CD14-positive monocyte (primary cell): Measurements from ENCODE around the gene LGI2. TPM values are rescaled to one million over a fixed set of nuclear protein-coding genes. Genes with fewer than 3 reads are reported as not detected.

Source experiments
- DNase-seq, 3 donors: peaks; one replicate each; pipeline ENCODE4 v3.0.0-alpha.2; 2011 to 2022
- H2AFZ ChIP-seq: 2 replicates; pipeline ENCODE4 v1.6.0; 2012; ENCODE audit warnings: mild to moderate bottlenecking, low read depth, low read length, inconsistent platforms; ENCODE audit not compliant: insufficient read depth, poor library complexity, severe bottlenecking
- H3K27ac ChIP-seq, 2 donors: 1 replicate in 1 of 2; 2 replicates in 1 of 2; pipeline ENCODE4 v1.5.1; 2012 to 2013; ENCODE audit warnings: low read length in 2 of 2, control low read depth in 1 of 2, inconsistent platforms in 1 of 2, low read depth in 1 of 2, mild to moderate bottlenecking in 1 of 2
- H3K27me3 ChIP-seq, 2 donors: one replicate each; pipeline versions ENCODE4 v1.6.0 to v1.6.1; 2011 to 2013; ENCODE audit warnings: low read length in 2 of 2; ENCODE audit not compliant: control insufficient read depth in 2 of 2, insufficient read depth in 2 of 2
- H3K36me3 ChIP-seq, 2 donors: replicated peaks in 1 of 2; 1 replicate in 1 of 2; 2 replicates in 1 of 2; pipeline versions ENCODE4 v1.5.1 to v1.6.1; 2012 to 2013; ENCODE audit warnings: low read length in 2 of 2, control low read depth in 1 of 2, inconsistent platforms in 1 of 2, mild to moderate bottlenecking in 1 of 2; ENCODE audit not compliant: insufficient read depth in 2 of 2, control insufficient read depth in 1 of 2
- H3K4me1 ChIP-seq, 2 donors: 1 replicate in 1 of 2; 2 replicates in 1 of 2; pipeline versions ENCODE4 v1.5.1 to v1.6.1; 2012 to 2013; ENCODE audit warnings: low read length in 2 of 2, control low read depth in 1 of 2, inconsistent platforms in 1 of 2, mild to moderate bottlenecking in 1 of 2, moderate library complexity in 1 of 2; ENCODE audit not compliant: insufficient read depth in 2 of 2, control insufficient read depth in 1 of 2
- H3K4me2 ChIP-seq: replicated peaks from 2 replicates; pipeline ENCODE3; 2012; ENCODE audit warnings: low read length, moderate library complexity, mild to moderate bottlenecking; ENCODE audit not compliant: poor library complexity, severe bottlenecking; ENCODE audit errors: extremely low read depth
- H3K4me3 ChIP-seq, 3 experiments: fragments of 200-600 bp in 1 of 3; sonication (generic) in 1 of 3; replicated peaks in 1 of 3; 1 replicate in 2 of 3; 2 replicates in 1 of 3; pipeline ENCODE4 v1.5.1; 2011 to 2013; ENCODE audit warnings: low read length in 3 of 3, mild to moderate bottlenecking in 3 of 3, control low read depth in 2 of 3, low read depth in 2 of 3, inconsistent platforms in 1 of 3, moderate library complexity in 1 of 3
- H3K79me2 ChIP-seq: 2 replicates; pipeline ENCODE4 v1.6.0; 2012; ENCODE audit warnings: mild to moderate bottlenecking, control low read depth, inconsistent platforms, low read length, moderate library complexity; ENCODE audit not compliant: insufficient read depth
- H3K9ac ChIP-seq: 2 replicates; pipeline ENCODE4 v1.6.0; 2017; ENCODE audit warnings: low read length, mild to moderate bottlenecking; ENCODE audit not compliant: insufficient read depth, poor library complexity, severe bottlenecking
- H3K9me3 ChIP-seq, 2 donors: replicated peaks in 1 of 2; 1 replicate in 1 of 2; 2 replicates in 1 of 2; pipeline versions ENCODE4 v1.5.1 to v1.6.1; 2012 to 2013; ENCODE audit warnings: low read length in 2 of 2, control low read depth in 1 of 2; ENCODE audit not compliant: control insufficient read depth in 1 of 2, insufficient read depth in 1 of 2
- H4K20me1 ChIP-seq: 2 replicates; pipeline ENCODE4 v1.6.0; 2012; ENCODE audit warnings: mild to moderate bottlenecking, low read length, control low read depth, moderate library complexity; ENCODE audit not compliant: insufficient read depth
- H3K27ac Mint-ChIP-seq, 7 donors: one replicate each; pipeline ENCODE4 v1.8.0; 2020; ENCODE audit warnings: mild to moderate bottlenecking in 7 of 7, mixed read lengths in 7 of 7, moderate library complexity in 6 of 7, inconsistent platforms in 2 of 7
- H3K27me3 Mint-ChIP-seq, 3 donors: one replicate each; pipeline ENCODE4 v1.8.0; 2021 to 2022; ENCODE audit warnings: low read depth in 3 of 3, mild to moderate bottlenecking in 3 of 3, mixed read lengths in 3 of 3, moderate library complexity in 3 of 3, inconsistent platforms in 1 of 3
- H3K36me3 Mint-ChIP-seq, 2 donors: one replicate each; pipeline ENCODE4 v1.8.0; 2020; ENCODE audit warnings: mixed read lengths in 2 of 2, inconsistent platforms in 1 of 2, mild to moderate bottlenecking in 1 of 2
- H3K4me1 Mint-ChIP-seq: one replicate; pipeline ENCODE4 v1.8.0; 2020; ENCODE audit warnings: mild to moderate bottlenecking, mixed read lengths
- H3K4me3 Mint-ChIP-seq, 2 donors: one replicate each; pipeline ENCODE4 v1.8.0; 2020; ENCODE audit warnings: mild to moderate bottlenecking in 2 of 2, mixed read lengths in 2 of 2, moderate library complexity in 1 of 2
- H3K9me3 Mint-ChIP-seq, 7 donors: one replicate each; pipeline ENCODE4 v1.8.0; 2020 to 2022; ENCODE audit warnings: mixed read lengths in 7 of 7, mild to moderate bottlenecking in 6 of 7, moderate library complexity in 6 of 7, inconsistent platforms in 2 of 7
- WGBS: methylation state at CpG from one replicate; pipeline ENCODE4 v1.1.5; 2013; ENCODE audit warnings: missing lambda C conversion rate; ENCODE audit not compliant: insufficient coverage; 5-methylcytosine and 5-hydroxymethylcytosine counted together
- intact Hi-C, 2 donors: fragments of 100-400 bp; cut with micrococcal nuclease; formaldehyde crosslinking; loops; one replicate each; pipeline versions ENCODE4 v1.15.0 to v1.15.1; 2023
- polyA plus RNA-seq, 3 donors: library from polyadenylated mRNA; depleted of rRNA in 1 of 3; unstranded in 2 of 3; stranded (reverse) in 1 of 3; fragments of 300-500 nt in 2 of 3; fragments of >200 nt in 1 of 3; fragmentation: Illumina TruSeq in 2 of 3; gene quantifications; 1 replicate in 2 of 3; 2 replicates in 1 of 3; pipeline ENCODE4 v1.2.3, GENCODE V29; 2012 to 2021
- TF ChIP-seq, protein P1 (sequence below): fragments of 200-600 bp; IDR thresholded peaks from one replicate; pipeline ENCODE4 v1.8.0; 2022; ENCODE audit warnings: antibody characterized with exemption, mild to moderate bottlenecking

The LGI2 gene
- polyA plus RNA-seq, 3 donors: 0.30 to 0.33 TPM; not detected in 1

DNA sequence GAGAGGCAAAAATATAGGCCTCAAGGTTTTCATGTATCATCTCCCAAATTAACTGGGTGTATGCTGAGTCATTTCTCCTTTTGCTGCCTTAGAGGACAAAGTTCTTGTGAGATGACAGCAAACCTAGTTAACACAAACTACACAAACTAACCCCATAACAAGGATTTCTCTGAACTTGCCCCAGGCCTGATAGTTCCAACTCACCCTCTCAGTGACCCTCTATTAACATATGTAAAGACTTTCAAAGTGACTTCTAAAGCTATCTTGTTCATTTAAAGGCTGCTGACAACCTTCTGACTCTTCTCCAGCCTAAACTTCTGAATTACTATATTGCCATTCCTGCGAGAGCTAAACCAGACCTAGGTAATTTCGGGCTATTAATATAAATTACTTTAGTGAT is 74.7 kb downstream of the LGI2 start:
- H3K27me3 Mint-ChIP-seq: peaks cover 0 to 3% (median 2%) of the 10 kb centered on the region in 3 donors
- Histone ChIP-seq H3K4me2 (no peak overlapping the region), H3K79me2 (no peaks in the 10 kb centered on the region), H4K20me1 (no peaks in the 10 kb centered on the region), H3K36me3 (no peaks in the 10 kb centered on the region), H3K9me3 (peaks cover 8 to 9% of the 10 kb centered on the region in 2 donors), H3K4me1 (peaks cover 0 to 5% of the 10 kb centered on the region in 2 donors), H3K4me3 (no peak overlapping the region), H3K27me3 (no peaks in the 10 kb centered on the region), H2AFZ (no peak overlapping the region), H3K9ac (no peak overlapping the region), H3K27ac (no peak overlapping the region)
- H3K4me1 Mint-ChIP-seq: peaks cover 5% of the 10 kb centered on the region
- intact Hi-C loops: no loop called here
- H3K36me3 Mint-ChIP-seq: peaks cover 0 to 2% of the 10 kb centered on the region in 2 donors
- H3K4me3 Mint-ChIP-seq: no peak overlapping the region
- peaks cover 8 to 14% (median 10%) of the 10 kb centered on the region in 7 donors for H3K9me3 Mint-ChIP-seq
- peak overlapping the region in 1 of 7 donors; percentile 60 for H3K27ac Mint-ChIP-seq
- TF ChIP-seq, protein P1, sequence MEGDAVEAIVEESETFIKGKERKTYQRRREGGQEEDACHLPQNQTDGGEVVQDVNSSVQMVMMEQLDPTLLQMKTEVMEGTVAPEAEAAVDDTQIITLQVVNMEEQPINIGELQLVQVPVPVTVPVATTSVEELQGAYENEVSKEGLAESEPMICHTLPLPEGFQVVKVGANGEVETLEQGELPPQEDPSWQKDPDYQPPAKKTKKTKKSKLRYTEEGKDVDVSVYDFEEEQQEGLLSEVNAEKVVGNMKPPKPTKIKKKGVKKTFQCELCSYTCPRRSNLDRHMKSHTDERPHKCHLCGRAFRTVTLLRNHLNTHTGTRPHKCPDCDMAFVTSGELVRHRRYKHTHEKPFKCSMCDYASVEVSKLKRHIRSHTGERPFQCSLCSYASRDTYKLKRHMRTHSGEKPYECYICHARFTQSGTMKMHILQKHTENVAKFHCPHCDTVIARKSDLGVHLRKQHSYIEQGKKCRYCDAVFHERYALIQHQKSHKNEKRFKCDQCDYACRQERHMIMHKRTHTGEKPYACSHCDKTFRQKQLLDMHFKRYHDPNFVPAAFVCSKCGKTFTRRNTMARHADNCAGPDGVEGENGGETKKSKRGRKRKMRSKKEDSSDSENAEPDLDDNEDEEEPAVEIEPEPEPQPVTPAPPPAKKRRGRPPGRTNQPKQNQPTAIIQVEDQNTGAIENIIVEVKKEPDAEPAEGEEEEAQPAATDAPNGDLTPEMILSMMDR: no peak
- no CpG with 5 or more reads among the region's 2 CpGs for WGBS
- DNase-seq: no peak

DNA sequence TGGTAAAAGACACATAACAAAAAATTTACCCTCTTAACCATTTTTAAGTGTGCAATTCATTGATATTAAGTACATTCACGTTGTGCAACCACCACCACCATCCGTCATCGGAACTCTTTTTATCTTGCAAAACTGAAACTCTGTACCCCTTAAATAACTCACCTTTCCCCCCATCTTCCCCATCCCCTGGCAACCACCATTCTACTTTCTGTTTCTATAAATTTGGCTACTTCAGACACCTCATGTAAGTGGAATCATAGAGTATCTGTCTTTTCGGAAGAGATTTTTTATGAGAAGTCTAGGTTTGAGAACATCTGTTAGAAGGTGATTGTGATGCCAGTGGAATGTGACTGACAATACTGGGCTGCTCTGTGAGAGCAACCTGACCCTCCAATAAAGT is 78.1 kb downstream of the LGI2 start:
- TF ChIP-seq, protein P1: no peak
- Histone ChIP-seq H3K4me1 (peaks cover 0 to 5% of the 10 kb centered on the region in 2 donors), H3K27ac (no peak overlapping the region), H3K4me2 (no peak overlapping the region), H3K36me3 (no peaks in the 10 kb centered on the region), H4K20me1 (no peaks in the 10 kb centered on the region), H3K79me2 (no peaks in the 10 kb centered on the region), H3K4me3 (no peak overlapping the region), H3K9me3 (peaks cover 17 to 21% of the 10 kb centered on the region in 2 donors), H3K9ac (no peak overlapping the region), H2AFZ (no peak overlapping the region), H3K27me3 (no peaks in the 10 kb centered on the region)
- Mint-ChIP-seq H3K27me3 (peaks cover 0 to 3% (median 0%) of the 10 kb centered on the region in 3 donors), H3K27ac (no peak overlapping the region), H3K36me3 (peaks cover 0 to 2% of the 10 kb centered on the region in 2 donors), H3K9me3 (peaks cover 11 to 30% (median 20%) of the 10 kb centered on the region in 7 donors), H3K4me3 (no peak overlapping the region), H3K4me1 (peaks cover 5% of the 10 kb centered on the region)
- 100% methylated on average over 1 of the region's 4 CpGs for WGBS
- intact Hi-C loops: no loop called here
- DNase-seq: no peak
